ENCODE data around the gene REM1. TPM values are rescaled to one million over a fixed set of nuclear protein-coding genes. Genes with fewer than 3 reads are reported as not detected.

REM1 gene
- total and polyA plus RNA-seq, 2 donors from 2014 or later = 2.0 to 2.5 TPM

DNA sequence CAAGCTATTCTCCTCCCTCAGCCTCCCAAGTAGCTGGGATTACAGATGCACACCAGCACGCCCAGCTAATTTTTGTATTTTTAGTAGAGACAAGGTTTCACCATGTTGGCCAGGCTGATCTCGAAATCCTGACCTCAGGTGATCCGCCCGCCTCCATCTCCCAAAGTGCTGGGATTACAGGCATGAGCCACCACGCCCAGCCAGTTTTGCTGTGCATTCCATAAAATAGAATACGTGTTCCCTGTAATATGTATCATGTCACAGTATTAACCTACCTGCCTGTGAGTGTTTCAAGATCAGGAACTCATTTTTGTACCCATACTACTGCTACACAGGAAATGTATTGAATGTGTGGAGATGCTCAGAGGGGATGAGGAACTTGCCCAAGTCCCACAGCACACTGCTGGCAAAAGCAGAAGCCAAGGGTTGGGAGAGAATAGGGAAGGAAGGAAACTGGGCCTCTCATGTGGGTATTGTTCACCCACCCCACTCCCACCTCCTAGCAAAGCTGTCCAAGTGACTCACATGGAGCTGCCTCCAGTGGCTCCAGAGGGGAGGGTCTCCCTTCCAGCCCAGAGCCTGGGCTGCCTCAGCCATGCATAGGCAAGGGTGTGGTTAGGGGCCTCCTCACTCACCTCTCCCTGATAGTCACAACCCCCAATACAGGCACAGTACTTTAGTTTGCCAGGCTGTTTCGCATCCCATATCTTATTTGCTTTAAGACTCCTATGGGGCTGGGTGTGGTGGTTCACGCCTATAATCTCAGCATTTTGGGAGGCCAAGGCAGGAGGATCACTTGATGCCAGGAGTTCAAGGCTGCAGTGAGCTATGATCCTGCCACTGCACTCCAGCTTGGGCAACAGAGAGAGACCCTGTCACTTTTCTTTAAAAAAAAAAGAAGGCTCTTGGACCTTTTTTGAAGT, 48.5 kb downstream of the REM1 start:
- TF ChIP-seq, protein P1, sequence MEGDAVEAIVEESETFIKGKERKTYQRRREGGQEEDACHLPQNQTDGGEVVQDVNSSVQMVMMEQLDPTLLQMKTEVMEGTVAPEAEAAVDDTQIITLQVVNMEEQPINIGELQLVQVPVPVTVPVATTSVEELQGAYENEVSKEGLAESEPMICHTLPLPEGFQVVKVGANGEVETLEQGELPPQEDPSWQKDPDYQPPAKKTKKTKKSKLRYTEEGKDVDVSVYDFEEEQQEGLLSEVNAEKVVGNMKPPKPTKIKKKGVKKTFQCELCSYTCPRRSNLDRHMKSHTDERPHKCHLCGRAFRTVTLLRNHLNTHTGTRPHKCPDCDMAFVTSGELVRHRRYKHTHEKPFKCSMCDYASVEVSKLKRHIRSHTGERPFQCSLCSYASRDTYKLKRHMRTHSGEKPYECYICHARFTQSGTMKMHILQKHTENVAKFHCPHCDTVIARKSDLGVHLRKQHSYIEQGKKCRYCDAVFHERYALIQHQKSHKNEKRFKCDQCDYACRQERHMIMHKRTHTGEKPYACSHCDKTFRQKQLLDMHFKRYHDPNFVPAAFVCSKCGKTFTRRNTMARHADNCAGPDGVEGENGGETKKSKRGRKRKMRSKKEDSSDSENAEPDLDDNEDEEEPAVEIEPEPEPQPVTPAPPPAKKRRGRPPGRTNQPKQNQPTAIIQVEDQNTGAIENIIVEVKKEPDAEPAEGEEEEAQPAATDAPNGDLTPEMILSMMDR (IDR thresholded peaks at IDR 0.05; ENCODE audit: borderline replicate concordance, extremely low read depth, insufficient read depth) = no peak
- no peaks in the 10 kb centered on the region for H3K9me3 ChIP-seq (ENCODE audit: control insufficient read depth in 2 of 3, insufficient read depth in 1 of 3, low read length in 3 of 3)
- DNase-seq (no peak), FAIRE-seq (no peak)
- H3K9ac ChIP-seq (ENCODE audit: low read length in 3 of 3) = no peak overlapping the region
- H3K27ac ChIP-seq (ENCODE audit: low read depth in 2 of 2, low read length in 2 of 2) = no peak overlapping the region
- no peaks in the 10 kb centered on the region for H3K4me1 ChIP-seq (ENCODE audit: control insufficient read depth in 2 of 3, insufficient read depth in 2 of 3, low read depth in 1 of 3, low read length in 3 of 3)
- intact Hi-C loops (cut with DNase I) = no loop called here
- H3K27me3 ChIP-seq (ENCODE audit: control insufficient read depth, insufficient read depth, low read length) = no peaks in the 10 kb centered on the region
- peaks cover 0 to 2% (median 0%) of the 10 kb centered on the region in 3 donors for H3K36me3 ChIP-seq (ENCODE audit: control insufficient read depth in 2 of 3, insufficient read depth in 3 of 3, low read length in 3 of 3)
- H3K4me3 ChIP-seq (ENCODE audit: low read length in 3 of 3) = no peak overlapping the region

DNA sequence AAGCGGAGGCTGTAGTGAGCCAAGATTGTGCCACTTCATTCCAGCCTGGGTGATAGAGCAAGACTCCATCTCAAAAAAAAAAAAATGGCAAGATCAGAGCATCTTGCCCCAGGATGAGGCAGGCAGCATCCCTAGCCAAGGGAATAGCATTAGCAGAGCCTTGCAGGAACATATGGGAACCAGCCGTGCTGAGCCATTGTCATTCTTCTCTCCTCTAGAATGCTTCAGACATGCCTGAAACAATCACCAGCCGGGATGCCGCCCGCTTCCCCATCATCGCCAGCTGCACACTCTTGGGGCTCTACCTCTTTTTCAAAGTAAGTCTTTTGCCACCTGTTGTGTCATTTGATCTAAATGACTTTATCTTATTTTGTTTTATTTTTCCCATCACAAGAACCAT, 52.2 kb downstream of the REM1 start:
- no peaks in the 10 kb centered on the region for H3K27me3 ChIP-seq (ENCODE audit: control insufficient read depth, insufficient read depth, low read length)
- FAIRE-seq (no peak), DNase-seq (no peak)
- H3K9me3 ChIP-seq (ENCODE audit: control insufficient read depth in 2 of 3, insufficient read depth in 1 of 3, low read length in 3 of 3) = no peaks in the 10 kb centered on the region
- intact Hi-C loops (cut with DNase I) = no loop called here
- H3K36me3 ChIP-seq (ENCODE audit: control insufficient read depth in 2 of 3, insufficient read depth in 3 of 3, low read length in 3 of 3) = peaks cover 2 to 3% (median 3%) of the 10 kb centered on the region in 3 donors
- no peak overlapping the region for H3K4me3 ChIP-seq (ENCODE audit: low read length in 3 of 3)
- no peak overlapping the region for H3K9ac ChIP-seq (ENCODE audit: low read length in 3 of 3)
- H3K4me1 ChIP-seq (ENCODE audit: control insufficient read depth in 2 of 3, insufficient read depth in 2 of 3, low read depth in 1 of 3, low read length in 3 of 3) = no peaks in the 10 kb centered on the region
- TF ChIP-seq, protein P1 (IDR thresholded peaks at IDR 0.05; ENCODE audit: borderline replicate concordance, extremely low read depth, insufficient read depth) = no peak
- no peak overlapping the region for H3K27ac ChIP-seq (ENCODE audit: low read depth in 2 of 2, low read length in 2 of 2)

Other genes starting within 250 kb of the REM1 start
- not detected for gene DEFB115, start 217.6 kb upstream of the REM1 start, total RNA-seq
- gene DEFB115, start 217.6 kb upstream of the REM1 start, polyA plus RNA-seq (ENCODE audit: insufficient read depth, low read depth, low replicate concordance) = not detected
- not detected for gene DEFB116, start 166.7 kb upstream of the REM1 start, total RNA-seq
- gene DEFB116, start 166.7 kb upstream of the REM1 start, polyA plus RNA-seq (ENCODE audit: insufficient read depth, low read depth, low replicate concordance) = not detected
- gene DEFB118, start 106.7 kb upstream of the REM1 start, total RNA-seq = not detected
- gene DEFB118, start 106.7 kb upstream of the REM1 start, polyA plus RNA-seq (ENCODE audit: insufficient read depth, low read depth, low replicate concordance) = not detected
- gene DEFB119, start 84.7 kb upstream of the REM1 start, total RNA-seq = not detected
- not detected for gene DEFB119, start 84.7 kb upstream of the REM1 start, polyA plus RNA-seq (ENCODE audit: insufficient read depth, low read depth, low replicate concordance)
- not detected for gene DEFB121, start 69.1 kb upstream of the REM1 start, total RNA-seq
- not detected for gene DEFB121, start 69.1 kb upstream of the REM1 start, polyA plus RNA-seq (ENCODE audit: insufficient read depth, low read depth, low replicate concordance)
- not detected for gene DEFB123, start 34.7 kb upstream of the REM1 start, total RNA-seq
- not detected for gene DEFB123, start 34.7 kb upstream of the REM1 start, polyA plus RNA-seq (ENCODE audit: insufficient read depth, low read depth, low replicate concordance)
- 2.5 TPM for gene DEFB124, start 161 bp upstream of the REM1 start, total RNA-seq
- gene DEFB124, start 161 bp upstream of the REM1 start, polyA plus RNA-seq (ENCODE audit: insufficient read depth, low read depth, low replicate concordance) = not detected
- 174 TPM for gene HM13, start 39.2 kb downstream of the REM1 start, total RNA-seq
- 154 TPM for gene HM13, start 39.2 kb downstream of the REM1 start, polyA plus RNA-seq (ENCODE audit: insufficient read depth, low read depth, low replicate concordance)
- 189 TPM for gene ID1, start 130.0 kb downstream of the REM1 start, total RNA-seq
- 293 TPM for gene ID1, start 130.0 kb downstream of the REM1 start, polyA plus RNA-seq (ENCODE audit: insufficient read depth, low read depth, low replicate concordance)
- gene COX4I2, start 162.6 kb downstream of the REM1 start, total RNA-seq = 1.3 TPM
- 6.9 TPM for gene COX4I2, start 162.6 kb downstream of the REM1 start, polyA plus RNA-seq (ENCODE audit: insufficient read depth, low read depth, low replicate concordance)
- 139 TPM for gene BCL2L1, start 247.6 kb downstream of the REM1 start, total RNA-seq
- gene BCL2L1, start 247.6 kb downstream of the REM1 start, polyA plus RNA-seq (ENCODE audit: insufficient read depth, low read depth, low replicate concordance) = 132 TPM